Activated CD4-positive, alpha-beta T cell treated with anti-CD3 and anti-CD28 coated beads for 48 hours (primary cell): ENCODE results near the gene PTPRR.

Experiments used
- DNase-seq: peaks from one replicate; pipeline ENCODE4 v3.0.0-alpha.2; 2020

The PTPRR gene

DNA sequence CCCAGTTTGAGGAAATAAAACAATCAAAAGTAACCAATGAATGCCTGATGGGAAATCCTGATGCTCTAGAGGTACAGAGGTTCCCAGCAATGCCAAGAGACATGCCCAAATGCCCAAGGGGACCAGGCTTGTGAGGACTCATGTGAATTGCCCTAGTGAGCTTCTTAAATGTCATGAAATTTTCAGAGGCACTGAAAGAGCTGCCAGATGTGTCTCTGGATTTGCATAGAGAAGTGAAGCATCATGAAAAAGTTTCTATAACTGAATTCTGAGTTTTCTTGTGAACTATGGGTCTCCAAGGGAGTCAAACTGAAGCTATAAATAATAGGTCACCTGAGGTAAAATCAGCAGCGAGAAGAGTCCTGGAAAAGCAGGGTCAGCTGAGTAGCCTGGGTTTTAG, 9.9 kb downstream of the PTPRR start:
- DNase-seq, result no peak

DNA sequence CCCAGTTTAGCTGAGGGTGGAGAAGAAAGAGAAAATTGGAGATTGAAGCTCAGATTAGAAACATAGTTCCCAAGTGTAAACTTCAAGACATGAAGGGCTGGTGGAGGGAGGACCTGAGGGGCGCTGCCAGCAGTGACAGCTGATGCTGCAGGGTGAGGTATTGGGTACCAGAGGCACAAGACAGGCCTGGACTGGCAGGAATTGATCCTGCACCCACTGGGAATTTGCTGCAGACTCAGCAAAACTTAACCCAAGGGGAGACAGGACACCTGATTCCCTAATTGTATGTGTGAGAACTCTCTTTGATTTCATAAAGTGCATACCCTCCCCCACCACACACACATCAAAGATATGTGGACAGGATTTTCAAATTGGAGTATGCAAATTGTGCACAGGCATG, 11.6 kb downstream of the PTPRR start:
- DNase-seq, result no peak

DNA sequence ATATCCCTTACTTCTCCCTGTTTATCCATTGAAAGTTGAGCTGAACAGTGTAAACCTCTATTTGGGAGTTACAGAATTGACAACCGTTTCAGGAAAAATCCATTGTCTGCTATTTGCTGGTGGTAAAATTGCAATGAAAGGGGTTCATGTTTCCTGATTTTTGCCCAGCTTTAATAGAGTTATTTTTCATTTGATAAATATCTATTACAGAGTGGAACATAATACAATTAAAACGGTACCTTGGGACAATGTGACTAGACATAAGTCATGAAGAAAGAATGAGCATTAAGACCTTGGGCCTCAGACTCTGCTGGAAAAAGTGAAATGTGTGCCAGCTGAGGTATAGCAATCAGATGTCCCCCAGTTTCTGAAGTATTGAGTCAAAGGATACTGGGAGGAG, 13.1 kb downstream of the PTPRR start:
- no peak for DNase-seq

DNA sequence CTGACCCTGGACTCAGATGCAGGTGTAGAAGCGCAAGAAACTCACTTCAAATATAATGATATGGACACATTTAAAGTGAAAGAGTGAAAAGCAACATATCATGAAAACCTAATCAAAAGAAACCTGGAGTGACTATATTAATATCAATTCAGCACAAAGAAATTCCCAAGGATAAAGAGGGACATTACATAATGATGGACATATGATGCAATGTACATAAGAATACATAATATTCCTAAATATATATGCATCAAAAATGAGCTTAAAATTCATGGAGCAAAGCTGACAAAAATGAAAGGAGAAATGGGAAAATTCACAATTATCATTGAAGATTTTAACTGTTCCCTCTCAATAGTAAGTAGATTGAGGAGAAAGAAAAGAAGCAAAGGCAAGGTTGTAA, 24.6 kb downstream of the PTPRR start:
- no peak for DNase-seq

DNA sequence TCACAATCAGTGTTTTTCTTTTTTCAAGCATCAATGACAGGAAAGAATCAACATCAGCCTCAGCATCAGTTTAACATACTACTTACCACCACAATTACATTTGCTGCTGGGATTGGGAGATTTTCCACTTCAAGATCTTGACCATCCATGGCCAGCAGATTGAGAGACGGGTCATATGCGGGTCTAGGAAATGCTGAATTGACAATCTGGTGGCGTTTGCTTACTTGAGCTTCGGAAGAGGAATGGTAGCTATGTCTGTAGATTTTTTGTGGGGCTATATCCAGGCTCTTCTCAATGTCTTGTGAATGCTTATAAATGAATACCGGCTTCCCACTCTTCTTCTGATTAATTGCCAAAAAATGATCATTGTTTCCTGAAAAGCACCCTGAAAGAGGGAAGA, 27.9 kb downstream of the PTPRR start:
- no peak for DNase-seq

DNA sequence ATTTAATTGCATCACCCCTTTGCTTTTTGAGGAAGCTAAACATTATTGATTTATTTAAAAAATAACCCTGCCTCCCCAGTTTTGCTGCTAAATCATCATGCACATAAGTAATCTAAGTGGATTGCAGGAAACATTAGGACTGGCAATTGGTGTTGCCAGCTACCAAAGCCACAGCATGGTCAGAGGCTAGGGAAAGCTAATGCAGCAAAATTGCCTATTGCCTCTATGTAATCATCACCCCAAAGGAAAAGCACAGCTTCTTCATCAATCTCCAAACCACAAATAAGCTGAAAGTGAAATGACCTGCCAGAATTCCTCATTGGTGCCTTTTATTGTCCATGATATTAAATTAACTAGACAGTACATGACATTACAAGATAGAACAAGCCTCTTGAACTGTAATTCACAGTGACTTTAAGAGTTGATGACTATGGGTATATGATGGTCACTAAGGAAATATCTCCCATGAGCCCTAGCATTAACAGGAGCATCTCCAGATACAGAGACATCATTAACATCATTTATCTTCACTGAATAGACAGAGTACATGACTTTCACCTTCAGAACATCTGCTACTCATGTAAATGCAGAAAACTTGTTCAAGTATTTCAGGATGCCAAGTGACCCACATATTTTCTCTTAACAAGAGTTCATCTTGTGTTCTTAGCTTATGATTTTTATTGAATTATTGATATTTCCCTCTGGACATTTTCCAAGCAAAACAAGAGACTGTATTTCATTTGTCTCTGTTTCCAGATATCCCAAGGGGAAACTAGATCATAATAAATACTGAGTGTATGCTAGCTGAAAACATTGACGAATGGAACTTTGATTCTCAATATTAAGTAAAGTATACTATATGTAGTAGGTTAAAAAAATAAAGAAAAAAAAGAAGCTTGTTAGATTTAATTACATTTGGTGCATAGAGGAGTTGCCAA, 29.4 kb downstream of the PTPRR start:
- no peak for DNase-seq

DNA sequence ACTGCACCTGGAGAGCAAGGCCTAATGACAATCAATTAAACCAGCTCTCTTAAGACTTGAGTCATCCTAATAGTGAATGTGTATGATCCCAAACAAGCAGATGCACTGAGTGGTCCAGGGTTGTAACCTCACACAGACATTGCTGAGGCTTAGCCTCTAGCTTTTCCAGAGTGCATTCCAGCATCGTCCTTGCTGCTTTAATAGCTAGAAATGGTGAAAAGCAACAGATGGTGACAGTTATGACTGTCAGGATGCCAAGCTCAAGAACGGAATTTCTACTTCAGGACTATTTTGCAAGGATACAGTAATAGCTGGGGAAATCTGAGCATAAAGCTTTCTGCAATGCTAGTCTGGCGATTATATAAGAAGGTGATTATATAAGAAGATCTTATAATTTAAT, 34.6 kb downstream of the PTPRR start:
- no peak for DNase-seq

DNA sequence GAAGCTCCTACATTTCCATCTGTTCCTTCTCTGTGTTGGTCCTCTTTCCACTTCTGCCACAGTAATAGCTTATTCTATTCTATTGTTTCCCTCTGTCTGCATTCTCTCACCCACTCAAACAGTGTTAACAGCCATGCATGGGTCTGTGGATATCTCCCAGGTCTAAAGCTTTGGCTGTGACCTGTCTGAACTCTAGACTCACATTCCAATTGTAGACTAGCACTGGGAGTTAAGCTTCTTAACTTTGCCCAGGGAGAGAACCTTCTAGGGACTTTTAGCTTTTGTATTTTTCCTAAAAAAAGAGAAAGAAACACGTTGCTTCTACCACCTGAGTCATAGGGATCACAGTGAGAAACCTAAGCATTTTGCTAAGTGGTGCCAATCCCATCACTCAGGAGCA, 36.7 kb downstream of the PTPRR start:
- DNase-seq, result no peak

DNA sequence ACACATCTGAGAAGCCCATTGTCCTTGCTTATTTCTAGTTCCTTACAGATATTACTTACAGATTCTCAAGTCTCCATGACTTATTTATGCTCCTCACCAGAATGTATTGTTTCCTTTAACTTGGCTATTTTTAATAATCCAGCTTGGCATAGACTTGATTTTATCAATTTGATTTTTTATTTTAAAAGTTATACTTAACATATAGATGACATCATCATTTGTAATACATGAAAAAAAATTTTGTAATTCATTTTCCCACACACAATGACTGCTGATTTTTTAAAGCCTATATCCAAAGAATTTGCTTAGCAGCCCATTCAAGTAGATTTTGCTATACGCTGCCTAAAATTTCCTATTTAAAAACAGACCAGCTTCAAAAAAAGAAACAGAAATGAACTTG, 39.8 kb downstream of the PTPRR start:
- DNase-seq, result no peak

DNA sequence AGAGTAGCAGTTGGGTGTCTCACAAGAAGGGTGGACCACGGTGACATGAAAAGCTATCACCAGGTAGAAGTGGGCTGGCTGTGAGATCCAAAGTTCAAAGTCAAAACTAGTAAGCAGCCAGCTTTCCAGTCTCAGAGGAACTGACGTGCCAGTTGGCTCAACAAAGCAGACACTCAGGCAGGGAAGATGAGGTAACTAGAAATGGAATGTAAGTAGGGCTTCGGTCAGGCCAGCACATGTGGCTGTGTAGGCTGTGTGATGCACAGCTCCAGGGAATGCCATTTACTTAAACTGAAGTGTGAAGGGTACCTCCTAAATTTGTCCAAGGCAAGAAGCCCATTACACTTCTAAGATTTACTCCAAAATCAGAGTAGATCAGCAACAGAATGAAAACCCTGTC, 43.6 kb downstream of the PTPRR start:
- no peak for DNase-seq

DNA sequence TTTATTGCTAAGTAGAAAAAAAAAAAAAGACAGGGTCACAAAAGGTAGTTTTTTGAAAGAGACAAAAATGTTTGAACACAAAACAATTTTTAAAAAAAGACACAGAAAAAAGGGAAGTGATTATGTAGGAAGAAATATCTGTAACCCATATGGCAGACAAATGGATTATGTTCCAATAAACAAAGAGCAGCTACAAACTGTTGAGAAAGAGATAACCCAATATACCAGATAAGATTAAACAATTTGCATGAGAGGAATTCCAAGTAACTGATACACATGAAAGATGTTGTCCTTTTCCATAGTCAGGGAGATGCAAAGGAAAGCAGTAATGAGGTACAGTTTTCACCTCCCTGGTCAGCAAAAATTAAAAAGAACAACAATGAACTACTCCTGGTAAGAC, 44.9 kb downstream of the PTPRR start:
- no peak for DNase-seq

DNA sequence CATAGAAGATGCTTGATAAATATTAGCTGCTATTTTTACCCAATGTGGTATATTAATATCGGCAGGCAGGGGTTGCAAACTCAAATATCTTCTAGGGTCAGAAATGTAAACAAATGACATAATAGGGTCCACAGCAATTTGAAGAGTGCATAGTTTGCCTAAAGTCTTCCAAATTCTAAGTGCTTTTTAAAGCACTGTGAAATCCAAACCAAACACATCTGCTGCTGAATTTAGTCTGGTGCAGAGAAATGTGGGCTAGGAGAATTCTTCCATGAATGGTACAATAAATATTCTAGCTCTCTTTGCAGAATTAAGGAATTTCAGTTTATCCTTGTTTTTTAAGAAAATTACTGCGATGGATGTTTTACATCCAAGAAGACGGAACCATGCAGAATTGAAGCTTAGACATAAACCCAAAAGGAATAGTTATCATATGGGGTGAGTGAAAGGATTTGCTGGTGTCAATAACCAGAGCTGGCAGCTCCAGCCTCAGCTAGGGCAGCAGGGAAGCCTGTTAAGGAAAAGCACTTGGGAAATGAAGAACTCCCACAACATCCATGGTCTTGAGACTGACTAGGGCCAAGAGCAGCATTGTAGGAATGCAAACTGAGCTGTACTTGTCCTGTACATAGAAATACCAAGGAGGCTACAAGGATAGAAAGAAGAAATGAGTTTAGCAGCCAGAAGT, 65.5 kb downstream of the PTPRR start:
- no peak for DNase-seq

DNA sequence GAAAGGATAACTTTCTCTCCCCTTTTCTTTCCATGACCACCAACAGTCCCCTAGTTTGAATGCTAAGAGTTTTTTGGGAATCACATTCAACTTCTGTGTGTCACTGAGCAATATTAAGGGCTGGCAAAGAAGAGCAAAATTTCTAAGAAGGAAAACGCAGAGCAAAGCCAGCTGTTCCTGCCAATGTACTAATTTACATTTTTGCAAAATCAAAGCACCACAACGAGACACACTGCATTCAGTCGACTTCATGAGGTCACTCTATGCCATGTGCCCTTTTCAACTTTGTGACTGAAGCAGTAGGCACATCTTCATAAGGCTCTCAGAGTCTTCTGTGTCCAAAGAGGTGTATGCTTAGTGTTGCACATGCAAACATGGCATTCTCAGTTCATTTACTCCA, 66.4 kb downstream of the PTPRR start:
- DNase-seq, result no peak

DNA sequence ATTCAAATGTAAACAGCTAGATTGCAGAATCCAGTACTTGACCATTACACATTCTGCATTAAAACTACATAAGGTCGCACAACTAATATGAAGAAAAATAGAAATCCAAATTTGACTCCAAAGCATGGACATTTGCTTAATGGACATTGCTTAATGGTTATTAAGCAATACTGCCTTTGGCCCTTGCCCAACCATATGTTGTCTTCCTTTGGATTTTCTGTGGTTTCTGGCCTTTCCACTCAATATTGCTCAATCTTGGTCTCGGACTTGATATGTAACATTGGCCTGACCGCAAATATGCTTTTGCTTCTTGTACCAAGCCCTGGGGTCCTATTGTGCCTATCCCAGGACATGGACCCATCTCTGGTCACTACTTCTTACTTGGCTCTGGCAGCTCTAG, 67.2 kb downstream of the PTPRR start:
- DNase-seq, result no peak

DNA sequence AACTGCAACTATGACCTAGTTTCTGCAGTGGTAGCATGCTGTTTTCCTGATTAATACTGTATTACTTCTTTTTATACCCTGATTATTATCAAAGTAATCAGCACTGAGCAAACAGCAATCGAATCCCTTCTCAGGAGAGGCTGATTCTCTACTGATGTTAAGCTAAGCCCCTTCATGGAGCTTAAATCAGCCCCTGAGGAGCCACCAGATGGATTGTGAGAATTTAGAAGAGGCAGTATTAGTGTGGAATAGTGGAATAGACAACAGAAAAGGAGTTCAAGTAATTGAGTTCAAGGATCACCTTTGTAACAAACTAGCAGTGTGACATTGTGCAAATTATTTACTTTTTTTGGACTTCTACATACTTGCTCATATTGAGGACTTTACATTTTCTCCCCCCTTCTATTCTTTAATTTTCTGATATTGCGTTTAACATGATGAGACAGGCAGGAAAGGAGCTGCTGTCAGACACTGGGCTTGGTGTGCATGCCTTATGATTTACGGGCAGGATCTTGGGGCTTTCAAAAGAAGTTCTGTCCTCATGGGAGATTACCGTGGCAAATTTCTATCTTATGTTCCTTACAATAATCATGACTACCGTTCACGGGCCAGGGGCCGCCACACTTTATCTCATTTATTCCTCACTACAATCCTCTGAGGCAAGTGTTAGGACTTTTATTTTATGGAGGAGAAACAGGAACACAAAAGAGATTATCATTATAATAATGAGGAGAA, 68.0 kb downstream of the PTPRR start:
- DNase-seq, result no peak

DNA sequence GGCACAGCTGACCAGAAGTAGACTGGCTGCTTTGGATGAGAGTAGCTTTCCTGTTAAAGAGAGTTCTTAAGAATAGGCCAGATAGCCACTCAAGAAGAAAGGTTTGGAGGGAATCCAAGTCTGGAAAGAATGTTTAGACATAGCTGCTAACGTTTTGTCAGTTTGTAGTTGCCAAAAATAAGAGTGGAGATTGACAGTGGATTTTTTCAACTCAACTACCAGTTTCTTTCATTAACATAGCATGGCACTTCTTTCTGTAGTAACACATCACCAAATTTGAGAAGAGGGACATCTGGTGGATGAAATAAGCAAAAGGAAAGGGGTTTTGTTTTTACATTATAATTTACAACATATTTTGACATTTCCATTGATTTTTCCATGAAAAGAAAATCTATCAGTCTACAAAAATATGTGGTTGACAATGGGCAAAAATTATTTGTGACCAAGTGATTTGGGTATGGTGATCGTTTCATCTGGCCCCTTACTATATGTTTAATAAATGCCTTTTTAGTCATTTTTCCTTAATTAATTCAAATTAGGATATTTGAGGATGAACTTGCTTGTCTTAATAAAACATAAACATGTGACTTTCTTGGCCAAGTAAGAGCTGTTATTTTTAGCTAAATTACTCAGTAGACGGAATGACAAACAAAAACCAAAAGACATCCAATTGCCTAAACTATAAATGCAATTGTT, 71.1 kb downstream of the PTPRR start:
- no peak for DNase-seq

DNA sequence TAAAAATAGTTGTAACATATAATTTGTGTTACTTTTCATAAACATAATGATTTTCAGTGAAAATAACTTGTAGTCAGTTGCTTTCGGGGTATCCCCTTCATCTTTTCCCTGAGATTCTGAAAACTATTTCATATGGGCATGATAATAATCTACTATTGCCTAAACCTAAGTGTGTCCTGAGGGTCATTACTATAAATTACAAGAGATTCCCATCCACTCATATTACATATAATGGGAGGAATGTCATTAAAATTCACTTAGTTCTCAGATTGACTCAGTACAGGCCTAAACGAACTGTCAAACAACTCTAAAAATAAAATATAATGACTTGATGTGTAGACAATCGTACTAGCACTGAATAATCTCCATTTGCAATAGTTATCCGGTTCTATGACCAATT, 72.7 kb downstream of the PTPRR start:
- DNase-seq, result no peak

DNA sequence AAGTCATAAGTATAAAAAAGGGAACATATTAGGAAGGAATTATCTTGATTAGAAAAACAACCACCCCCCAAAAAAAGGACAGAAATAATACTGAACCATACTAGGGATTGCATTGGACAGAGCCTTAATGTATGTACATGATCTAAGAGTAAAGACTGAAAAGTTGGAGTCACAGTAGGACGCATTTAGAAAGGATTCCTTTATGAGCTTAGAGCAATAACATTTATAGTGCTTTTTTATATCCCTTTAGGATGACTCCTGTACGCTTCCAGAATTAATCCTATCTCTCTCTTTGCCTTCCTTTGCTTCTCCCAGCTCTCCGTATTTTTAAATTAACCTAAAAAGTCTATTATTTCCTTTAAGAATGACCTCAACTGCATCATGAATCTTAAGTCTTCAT, 75.3 kb downstream of the PTPRR start:
- DNase-seq, result no peak

DNA sequence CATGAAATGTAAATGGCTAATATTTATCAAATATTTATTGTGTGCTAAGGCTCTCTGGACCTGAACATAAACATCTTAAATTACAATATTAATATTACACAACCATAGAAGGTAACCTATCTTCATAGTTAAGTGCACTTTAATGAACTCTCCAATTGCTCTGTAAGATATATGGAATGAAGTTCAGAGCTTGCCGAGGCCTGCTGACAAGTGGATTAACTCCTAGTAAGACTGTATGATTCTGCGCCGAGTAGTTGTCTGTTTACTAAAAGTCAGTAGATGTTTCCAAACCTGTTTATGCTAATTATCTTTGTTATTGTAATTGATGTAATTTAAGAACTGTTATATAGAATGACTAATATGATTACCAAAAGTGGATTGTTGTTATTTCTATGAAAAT, 77.2 kb downstream of the PTPRR start:
- DNase-seq, result no peak

DNA sequence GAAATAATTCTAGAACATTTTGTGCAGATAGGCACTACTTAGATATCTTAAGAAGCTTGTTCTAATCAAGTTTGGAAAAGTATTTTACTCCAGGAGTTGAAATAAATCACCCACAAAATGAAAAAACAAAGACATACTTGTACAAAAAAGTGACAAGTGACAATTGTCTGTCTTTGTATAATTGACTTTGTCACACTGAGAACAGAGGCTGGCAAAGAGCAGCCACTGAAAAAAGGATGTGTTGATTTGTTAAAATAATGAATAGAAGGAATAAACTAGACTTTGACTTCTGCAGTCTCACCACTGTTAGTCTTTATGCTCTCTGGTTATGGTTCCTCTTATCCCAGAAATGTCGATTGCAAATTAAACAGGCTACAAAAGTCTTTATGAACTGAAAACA, 77.6 kb downstream of the PTPRR start:
- DNase-seq, result no peak

DNA sequence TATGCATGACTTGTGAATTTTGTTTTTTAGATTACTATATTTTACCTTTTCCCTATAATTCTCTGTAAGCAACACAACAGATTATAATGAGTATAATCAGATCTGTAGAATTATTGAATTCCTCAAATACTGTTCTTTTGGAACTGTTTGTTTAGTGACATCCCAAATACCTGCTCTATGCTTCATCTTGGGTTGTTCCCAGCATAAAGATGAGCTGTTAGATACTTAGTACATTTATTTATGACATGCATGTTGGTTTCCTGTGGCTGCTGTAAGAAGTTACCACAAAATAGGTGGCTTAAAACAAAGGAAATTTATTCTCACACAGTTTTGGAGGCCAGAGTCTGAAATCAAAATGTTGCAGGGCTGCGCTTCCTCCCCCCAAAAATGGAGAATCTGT, 78.4 kb downstream of the PTPRR start:
- DNase-seq, result no peak

DNA sequence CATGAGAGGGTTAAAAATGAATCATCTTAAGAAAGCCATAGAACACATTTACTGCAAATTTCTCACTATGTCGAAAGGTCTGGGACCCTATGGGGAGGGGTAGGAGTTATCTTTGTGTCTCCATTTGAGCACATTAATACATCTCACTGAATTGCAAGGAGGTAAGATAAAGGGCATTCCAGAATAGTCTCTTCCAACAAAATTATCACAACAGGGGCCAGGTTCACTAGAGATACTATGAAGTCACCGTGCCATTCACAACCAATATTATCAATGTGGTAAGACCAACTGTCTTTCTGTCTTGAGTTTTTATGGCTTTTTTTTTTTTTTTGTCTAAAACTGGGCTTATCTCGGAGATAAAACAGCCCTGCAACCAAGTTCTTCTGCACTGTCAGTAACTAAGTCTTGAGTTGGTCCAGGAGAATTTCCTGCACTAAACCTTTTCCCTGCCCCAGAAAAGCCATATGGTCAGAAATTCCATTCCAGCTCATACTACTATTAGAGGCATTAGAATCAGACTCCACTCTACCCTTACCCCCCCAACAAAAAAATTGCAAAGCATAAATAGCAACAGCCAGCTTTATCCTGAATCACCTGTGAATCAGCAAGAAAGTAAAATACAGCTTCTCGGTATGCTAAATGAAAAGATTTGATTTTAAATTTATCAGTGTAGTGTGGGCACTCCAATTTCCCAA, 79.7 kb downstream of the PTPRR start:
- DNase-seq, result no peak

DNA sequence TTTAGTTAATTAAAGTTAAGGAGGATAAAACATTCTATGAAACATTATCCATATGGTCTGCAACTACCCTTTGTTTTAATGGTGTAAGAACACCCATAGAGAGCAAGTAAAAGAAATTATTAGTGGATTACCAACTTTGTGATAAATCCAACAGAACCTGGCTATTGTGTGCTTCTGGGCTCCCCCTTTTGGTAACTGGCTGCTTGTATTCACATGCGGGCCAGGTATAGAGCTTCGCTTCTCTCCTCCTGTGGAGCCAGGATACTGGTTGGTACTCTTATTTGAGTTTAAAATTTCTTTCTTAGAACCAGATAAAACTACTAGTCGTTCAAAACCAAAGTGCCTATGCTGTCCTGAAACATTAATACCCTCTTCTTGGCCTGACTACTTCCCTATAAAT, 81.0 kb downstream of the PTPRR start:
- no peak for DNase-seq
